WTC11 (cell line): ENCODE results near the gene DUSP3. TPM values are rescaled to one million over a fixed set of nuclear protein-coding genes. Genes with fewer than 3 reads are reported as not detected.

Experiments
- ATAC-seq: fragments of 200-7000 bp; cut with Tn5 transposase; 2 replicates; pipeline ENCODE4 v1.10.0; 2021; ENCODE audit warnings: mild to moderate bottlenecking, moderate library complexity
- CTCF ChIA-PET: fragments of 300-600 bp; sonication (Branson Sonifier 250); formaldehyde crosslinking; loops from one replicate; lab custom pipeline; 2021; ENCODE audit warnings: antibody characterized with exemption; lab: Charles Lee
- POLR2A ChIA-PET: fragments of 350-600 bp; sonication (Branson Sonifier 250); formaldehyde crosslinking; loops from one replicate; lab custom pipeline; 2021; ENCODE audit warnings: antibody characterized with exemption; lab: Charles Lee
- DNase-seq: peaks from one replicate; pipeline ENCODE4 v3.0.0; 2021; ENCODE audit warnings: low spot score
- H3K27ac Mint-ChIP-seq: 2 replicates; pipeline ENCODE4 v1.8.0; 2021; ENCODE audit warnings: mixed read lengths
- H3K27me3 Mint-ChIP-seq: 2 replicates; pipeline ENCODE4 v1.8.0; 2021; ENCODE audit warnings: low read depth, mild to moderate bottlenecking, moderate library complexity, mixed read lengths
- H3K36me3 Mint-ChIP-seq: 2 replicates; pipeline ENCODE4 v1.8.0; 2021; ENCODE audit warnings: mixed read lengths
- H3K4me1 Mint-ChIP-seq: 2 replicates; pipeline ENCODE4 v1.8.0; 2022; ENCODE audit warnings: mixed read lengths
- H3K4me3 Mint-ChIP-seq: 2 replicates; pipeline ENCODE4 v1.8.0; 2021; ENCODE audit warnings: mild to moderate bottlenecking, moderate library complexity, mixed read lengths
- H3K9me3 Mint-ChIP-seq: 2 replicates; pipeline ENCODE4 v1.8.0; 2021; ENCODE audit warnings: mixed read lengths
- CBFB ChIP-seq: sonication (generic); formaldehyde crosslinking; IDR thresholded peaks from 2 replicates; pipeline ENCODE4 v1.8.1; 2022; ENCODE audit warnings: mild to moderate bottlenecking, low read depth, missing genetic modification reagents
- E2F1 ChIP-seq: sonication (generic); formaldehyde crosslinking; IDR thresholded peaks from 2 replicates; pipeline ENCODE4 v1.8.0; 2022; ENCODE audit warnings: mild to moderate bottlenecking, missing genetic modification reagents
- E2F4 ChIP-seq: sonication (generic); formaldehyde crosslinking; IDR thresholded peaks from 2 replicates; pipeline ENCODE4 v1.8.1; 2022; ENCODE audit warnings: low read depth, mild to moderate bottlenecking, moderate library complexity, missing genetic modification reagents, borderline replicate concordance
- EMX1 ChIP-seq: fragments of 250-450 bp; sonication (Bioruptor Pico); IDR thresholded peaks from 2 replicates; pipeline ENCODE4 v1.8.0; 2021; ENCODE audit warnings: mild to moderate bottlenecking
- GTF2I ChIP-seq: fragments of 250-450 bp; sonication (Bioruptor Pico); conservative IDR thresholded peaks from 2 replicates; pipeline ENCODE4 v1.4.0; 2021; ENCODE audit warnings: mild to moderate bottlenecking
- IRF1 ChIP-seq: sonication (generic); formaldehyde crosslinking; IDR thresholded peaks from 2 replicates; pipeline ENCODE4 v1.8.0; 2023; ENCODE audit warnings: missing genetic modification reagents
- MXD4 ChIP-seq: fragments of 250-450 bp; sonication (Bioruptor Pico); IDR thresholded peaks from 2 replicates; pipeline ENCODE4 v1.8.0; 2021; ENCODE audit warnings: mild to moderate bottlenecking, moderate library complexity, borderline replicate concordance
- ZNF396 ChIP-seq: fragments of 250-450 bp; sonication (Bioruptor Pico); IDR thresholded peaks from 2 replicates; pipeline ENCODE4 v1.8.0; 2021; ENCODE audit warnings: mild to moderate bottlenecking, moderate library complexity, borderline replicate concordance
- ZNF512 ChIP-seq: sonication (generic); formaldehyde crosslinking; IDR thresholded peaks from 2 replicates; pipeline ENCODE4 v1.8.1; 2022; ENCODE audit warnings: missing genetic modification reagents, borderline replicate concordance
- total RNA-seq: library from RNA; stranded (reverse); gene quantifications from 3 replicates; pipeline ENCODE4 v1.2.3, GENCODE V29; 2021

The DUSP3 gene
- total RNA-seq, 1 experiment from 2014 or later = 31.5 TPM

GRCh38 chr17:43733956-43734355 is 44.8 kb downstream of the DUSP3 start:
- H3K4me1 Mint-ChIP-seq = peaks cover 20% of the 10 kb centered on the region
- no peak overlapping the region for H3K27ac Mint-ChIP-seq
- H3K4me3 Mint-ChIP-seq = no peak overlapping the region
- CTCF ChIA-PET = no interaction called here
- H3K27me3 Mint-ChIP-seq = peaks cover 3% of the 10 kb centered on the region
- H3K9me3 Mint-ChIP-seq = peaks cover 38% of the 10 kb centered on the region
- no peak for DNase-seq
- no peak for TF ChIP-seq ZNF512
- no peak for TF ChIP-seq CBFB (CRISPR knock-in tag)
- TF ChIP-seq MXD4 (CRISPR knock-in tag) = no peak
- POLR2A ChIA-PET = interaction anchor here (0.6 kb wide), 1 partner anchor 172 kb away, joined by 5 read pairs; no protein-coding TSS in a partner anchor
- H3K36me3 Mint-ChIP-seq = peaks cover 22% of the 10 kb centered on the region
- ATAC-seq = no peak

- Mint-ChIP-seq H3K27ac (no peak overlapping the region), H3K4me1 (peaks cover 20% of the 10 kb centered on the region), H3K4me3 (no peak overlapping the region)
- ATAC-seq (peak; percentile 71; the same call in 1 of the 2 replicates), DNase-seq (no peak)
- TF ChIP-seq E2F1 (CRISPR knock-in tag) (no peak), E2F4 (CRISPR knock-in tag) (no peak), EMX1 (CRISPR knock-in tag) (no peak), GTF2I (no peak), ZNF396 (CRISPR knock-in tag) (no peak), IRF1 (CRISPR knock-in tag) (no peak)
- TF ChIP-seq, all 79 proteins: peak for 0
- POLR2A ChIA-PET = no interaction called here
- peaks cover 3% of the 10 kb centered on the region for H3K27me3 Mint-ChIP-seq
- peaks cover 38% of the 10 kb centered on the region for H3K9me3 Mint-ChIP-seq
- H3K36me3 Mint-ChIP-seq = peaks cover 22% of the 10 kb centered on the region
- CTCF ChIA-PET = interaction anchor here (0.7 to 1.6 kb wide), 2 partner anchors 19 to 27 kb away, joined by 4 read pairs; no protein-coding TSS in a partner anchor
Observed at GRCh38 chr17:43732958-43733357, 45.8 kb downstream of the DUSP3 start.

GRCh38 chr17:43728081-43728480 is 50.7 kb downstream of the DUSP3 start:
- DNase-seq (no peak), ATAC-seq (no peak)
- Mint-ChIP-seq H3K27ac (no peak overlapping the region), H3K36me3 (peaks cover 14% of the 10 kb centered on the region), H3K9me3 (peaks cover 26% of the 10 kb centered on the region), H3K27me3 (peaks cover 3% of the 10 kb centered on the region), H3K4me3 (no peak overlapping the region), H3K4me1 (peaks cover 8% of the 10 kb centered on the region)
- POLR2A ChIA-PET = interaction anchor here (0.6 kb wide), 1 partner anchor 323 kb away, joined by 6 read pairs; no protein-coding TSS in a partner anchor
- TF ChIP-seq ZNF512 (no peak), E2F1 (CRISPR knock-in tag) (no peak)
- CTCF ChIA-PET = interaction anchor here (1.1 kb wide), 1 partner anchor 34 kb away, joined by 4 read pairs; no protein-coding TSS in a partner anchor
